ENCODE data around the gene APMAP. TPM values are rescaled to one million over a fixed set of nuclear protein-coding genes. Genes with fewer than 3 reads are reported as not detected.
A peak's percentile ranks its signal among the peaks of the same experiment; 100 is the strongest.
"Not testable (repeated sequence)": the region's sequence is repeated elsewhere in the genome, so short reads cannot be mapped to it uniquely, and the experiment has no call there.

Gene APMAP
- total RNA-seq, 3 donors from 2014 or later (not counting 1 experiment from before 2014, with no cell fraction given): 205 to 212 (median 207) TPM

DNA sequence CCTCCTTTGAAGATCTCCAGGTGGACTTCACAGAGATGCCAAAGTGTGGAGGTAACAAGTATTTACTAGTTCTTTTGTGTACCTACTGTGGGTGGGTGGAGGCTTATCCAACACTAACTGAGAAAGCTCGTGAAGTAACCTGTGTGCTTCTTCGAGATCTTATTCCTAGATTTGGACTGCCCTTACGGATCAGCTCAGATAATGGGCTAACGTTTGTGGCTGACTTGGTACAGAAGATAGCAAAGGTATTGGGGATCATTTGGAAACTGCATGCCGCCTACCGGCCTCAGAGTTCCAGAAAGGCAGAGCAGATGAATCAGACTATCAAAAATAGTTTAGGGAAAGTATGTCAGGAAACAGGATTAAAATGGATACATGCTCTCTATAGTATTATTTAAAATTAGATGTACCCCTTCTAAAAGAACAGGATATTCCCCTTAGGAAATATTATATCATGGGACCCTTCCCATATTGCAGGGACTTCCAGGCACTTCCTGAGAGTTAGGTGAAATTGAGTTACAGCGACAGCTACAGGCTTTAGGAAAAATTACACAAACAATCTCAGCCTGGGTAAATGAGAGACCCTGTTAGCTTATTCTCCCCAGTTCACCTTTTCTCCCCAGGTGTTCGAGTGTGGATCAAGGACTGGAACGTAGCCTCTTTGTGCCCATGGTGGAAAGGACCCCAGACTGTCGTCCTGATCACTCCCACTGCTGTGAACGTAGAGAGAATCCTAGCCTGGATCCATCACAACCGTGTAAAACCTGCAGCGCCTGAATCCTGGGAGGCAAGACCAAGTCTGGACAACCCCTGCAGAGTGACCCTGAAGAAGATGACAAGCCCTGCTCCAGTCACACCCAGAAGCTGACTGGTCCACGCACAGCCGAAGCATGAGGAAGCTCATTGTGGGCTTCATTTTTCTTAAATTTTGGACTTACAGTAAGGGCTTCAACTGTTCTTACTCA, 61.5 kb downstream of the APMAP start:
- H3K4me3 Mint-ChIP-seq: peak overlapping the region; percentile 79

DNA sequence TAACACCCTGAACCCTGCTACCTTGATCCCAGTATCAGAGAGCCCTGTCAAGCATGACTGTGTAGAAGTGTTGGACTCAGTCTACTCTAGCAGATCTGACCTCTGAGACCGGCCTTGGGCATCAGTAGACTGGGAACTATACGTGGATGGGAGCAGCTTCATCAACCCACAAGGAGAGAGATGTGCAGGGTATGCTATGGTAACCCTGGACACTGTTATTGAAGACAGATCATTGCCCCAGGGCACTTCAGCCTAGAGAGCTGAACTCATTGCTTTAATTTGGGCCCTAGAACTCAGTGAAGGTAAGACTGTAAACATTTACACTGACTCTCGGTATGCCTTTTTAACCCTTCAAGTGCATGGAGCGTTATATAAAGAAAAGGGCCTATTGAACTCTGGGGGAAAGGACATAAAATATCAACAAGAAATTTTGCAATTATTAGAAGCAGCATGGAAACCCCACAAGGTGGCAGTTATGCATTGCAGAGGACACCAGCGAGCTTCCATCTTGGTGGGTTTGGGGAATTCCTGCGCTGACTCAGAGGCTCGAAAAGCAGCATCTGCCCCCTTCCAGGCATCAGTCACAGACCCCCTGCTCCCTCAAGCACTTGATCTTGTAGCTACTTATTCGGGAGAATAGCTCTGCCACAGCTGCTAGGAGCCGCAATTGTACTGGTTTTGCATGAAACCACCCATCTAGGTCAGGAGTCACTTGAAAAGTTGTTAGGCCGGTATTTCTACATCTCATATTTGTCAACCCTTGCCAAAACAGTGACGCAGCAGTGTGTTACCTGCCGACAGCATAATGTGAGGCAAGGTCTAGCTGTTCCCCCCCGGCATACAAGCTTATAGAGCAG, 62.5 kb downstream of the APMAP start:
- H3K36me3 Mint-ChIP-seq; H3K9me3 ChIP-seq (ENCODE audit: control insufficient read depth, insufficient read depth, low read length); H3K9me3 Mint-ChIP-seq; H3K4me3 ChIP-seq (ENCODE audit: low read length); H3K27me3 ChIP-seq (ENCODE audit: control insufficient read depth, insufficient read depth, low read length); H3K36me3 ChIP-seq (ENCODE audit: control insufficient read depth, insufficient read depth, low read length); H3K27me3 Mint-ChIP-seq (ENCODE audit: low read depth in 2 of 2): not testable (repeated sequence)
- intact Hi-C loops (cut with micrococcal nuclease): loop anchor here (1.0 to 5.0 kb wide), 3 partner anchors 31 to 127 kb away; partner anchors contain the start of genes ACSS1 and APMAP
- WGBS (ENCODE audit: insufficient coverage): 54% methylated on average over 13 of the region's 13 CpGs
- peak in 2 of 3 donors; percentile 61 to 88 for ATAC-seq
- Histone ChIP-seq H3K4me1 (ENCODE audit: control insufficient read depth, insufficient read depth, low read length) (peaks cover 34% of the 10 kb centered on the region), H3K27ac (ENCODE audit: low read length) (peak overlapping the region; percentile 76)
- peak overlapping the region; percentile 88 to 89 for H3K27ac Mint-ChIP-seq
- H3K4me3 Mint-ChIP-seq: peak overlapping the region; percentile 79
- H3K4me1 Mint-ChIP-seq: peaks cover 36 to 43% of the 10 kb centered on the region in 2 donors
- peak; percentile 49 to 67 for DNase-seq

More for the DNA sequence above, 61.5 kb downstream of the APMAP start:
- H3K4me3 ChIP-seq (ENCODE audit: low read length); H3K9me3 ChIP-seq (ENCODE audit: control insufficient read depth, insufficient read depth, low read length); H3K27me3 Mint-ChIP-seq (ENCODE audit: low read depth in 2 of 2); ATAC-seq; DNase-seq; H3K36me3 Mint-ChIP-seq; H3K27me3 ChIP-seq (ENCODE audit: control insufficient read depth, insufficient read depth, low read length); H3K36me3 ChIP-seq (ENCODE audit: control insufficient read depth, insufficient read depth, low read length); H3K9me3 Mint-ChIP-seq: not testable (repeated sequence)
- TF ChIP-seq, protein P1, sequence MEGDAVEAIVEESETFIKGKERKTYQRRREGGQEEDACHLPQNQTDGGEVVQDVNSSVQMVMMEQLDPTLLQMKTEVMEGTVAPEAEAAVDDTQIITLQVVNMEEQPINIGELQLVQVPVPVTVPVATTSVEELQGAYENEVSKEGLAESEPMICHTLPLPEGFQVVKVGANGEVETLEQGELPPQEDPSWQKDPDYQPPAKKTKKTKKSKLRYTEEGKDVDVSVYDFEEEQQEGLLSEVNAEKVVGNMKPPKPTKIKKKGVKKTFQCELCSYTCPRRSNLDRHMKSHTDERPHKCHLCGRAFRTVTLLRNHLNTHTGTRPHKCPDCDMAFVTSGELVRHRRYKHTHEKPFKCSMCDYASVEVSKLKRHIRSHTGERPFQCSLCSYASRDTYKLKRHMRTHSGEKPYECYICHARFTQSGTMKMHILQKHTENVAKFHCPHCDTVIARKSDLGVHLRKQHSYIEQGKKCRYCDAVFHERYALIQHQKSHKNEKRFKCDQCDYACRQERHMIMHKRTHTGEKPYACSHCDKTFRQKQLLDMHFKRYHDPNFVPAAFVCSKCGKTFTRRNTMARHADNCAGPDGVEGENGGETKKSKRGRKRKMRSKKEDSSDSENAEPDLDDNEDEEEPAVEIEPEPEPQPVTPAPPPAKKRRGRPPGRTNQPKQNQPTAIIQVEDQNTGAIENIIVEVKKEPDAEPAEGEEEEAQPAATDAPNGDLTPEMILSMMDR (IDR thresholded peaks at IDR 0.05): peak; percentile 48
- Mint-ChIP-seq H3K4me1 (peaks cover 36 to 43% of the 10 kb centered on the region in 2 donors), H3K27ac (peak overlapping the region; percentile 88 to 89)
- 71% methylated on average over 15 of the region's 15 CpGs for WGBS (ENCODE audit: insufficient coverage)
- Histone ChIP-seq H3K27ac (ENCODE audit: low read length) (peak overlapping the region; percentile 76), H3K4me1 (ENCODE audit: control insufficient read depth, insufficient read depth, low read length) (peaks cover 34% of the 10 kb centered on the region)
- intact Hi-C loops (cut with micrococcal nuclease): loop anchor here (1.0 to 5.0 kb wide), 4 partner anchors 18 to 126 kb away; partner anchors contain the start of genes ACSS1, APMAP and CST7

DNA sequence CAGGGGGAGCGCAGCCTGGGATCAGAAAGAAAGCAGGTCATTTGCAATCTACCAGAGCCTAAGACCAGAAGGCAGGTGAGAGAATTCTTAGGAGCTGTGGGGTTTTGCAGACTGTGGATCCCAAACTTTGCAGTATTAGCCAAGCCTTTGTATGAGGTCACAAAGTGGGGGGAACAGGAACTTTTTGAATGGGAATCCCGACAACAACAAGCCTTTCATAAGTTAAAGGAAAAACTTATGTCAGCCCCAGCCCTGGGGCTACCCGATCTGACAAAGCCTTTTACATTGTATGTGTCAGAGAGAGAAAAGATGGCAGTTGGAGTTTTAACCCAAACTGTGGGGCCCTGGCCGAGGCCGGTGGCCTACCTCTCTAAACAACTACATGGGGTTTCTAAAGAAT, 63.3 kb downstream of the APMAP start:
- H3K4me1 ChIP-seq (ENCODE audit: control insufficient read depth, insufficient read depth, low read length): peaks cover 34% of the 10 kb centered on the region
- ATAC-seq; H3K9me3 ChIP-seq (ENCODE audit: control insufficient read depth, insufficient read depth, low read length); H3K9me3 Mint-ChIP-seq; intact Hi-C loops (cut with micrococcal nuclease); H3K36me3 ChIP-seq (ENCODE audit: control insufficient read depth, insufficient read depth, low read length); DNase-seq; H3K4me3 ChIP-seq (ENCODE audit: low read length); H3K27me3 ChIP-seq (ENCODE audit: control insufficient read depth, insufficient read depth, low read length); H3K27ac ChIP-seq (ENCODE audit: low read length); H3K4me3 Mint-ChIP-seq; H3K36me3 Mint-ChIP-seq; H3K27me3 Mint-ChIP-seq (ENCODE audit: low read depth in 2 of 2): not testable (repeated sequence)
- Mint-ChIP-seq H3K4me1 (peaks cover 36 to 43% of the 10 kb centered on the region in 2 donors), H3K27ac (peak overlapping the region in 1 of 2 donors; percentile 88)
- 99% methylated on average over 3 of the region's 5 CpGs for WGBS (ENCODE audit: insufficient coverage)

DNA sequence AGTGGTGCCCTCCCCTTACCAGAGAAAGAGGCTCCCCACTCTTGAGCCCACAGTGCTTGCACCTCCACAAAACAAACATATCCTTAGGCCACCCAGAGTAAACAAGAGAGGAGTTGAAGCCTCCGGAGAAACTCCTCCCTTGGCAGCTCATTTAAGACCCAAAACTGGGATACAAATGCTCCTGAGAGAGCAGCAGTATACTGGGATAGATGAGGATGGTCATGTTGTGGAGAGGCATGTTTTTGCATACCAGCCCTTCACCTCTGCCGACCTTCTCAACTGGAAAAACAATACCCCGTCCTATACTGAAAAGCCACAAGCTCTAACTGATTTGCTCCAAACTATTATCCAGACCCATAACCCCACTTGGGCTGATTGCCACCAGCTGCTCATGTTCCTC, 71.8 kb downstream of the APMAP start:
- H3K36me3 ChIP-seq (ENCODE audit: control insufficient read depth, insufficient read depth, low read length); H3K27me3 ChIP-seq (ENCODE audit: control insufficient read depth, insufficient read depth, low read length); H3K9me3 ChIP-seq (ENCODE audit: control insufficient read depth, insufficient read depth, low read length); ATAC-seq; H3K27me3 Mint-ChIP-seq (ENCODE audit: low read depth in 2 of 2); DNase-seq; H3K9me3 Mint-ChIP-seq; H3K4me1 ChIP-seq (ENCODE audit: control insufficient read depth, insufficient read depth, low read length); H3K4me3 ChIP-seq (ENCODE audit: low read length); H3K4me3 Mint-ChIP-seq; H3K36me3 Mint-ChIP-seq; H3K27ac ChIP-seq (ENCODE audit: low read length); intact Hi-C loops (cut with micrococcal nuclease); H3K27ac Mint-ChIP-seq: not testable (repeated sequence)
- peaks cover 11 to 15% of the 10 kb centered on the region in 2 donors for H3K4me1 Mint-ChIP-seq
- WGBS (ENCODE audit: insufficient coverage): 100% methylated on average over 1 of the region's 3 CpGs

DNA sequence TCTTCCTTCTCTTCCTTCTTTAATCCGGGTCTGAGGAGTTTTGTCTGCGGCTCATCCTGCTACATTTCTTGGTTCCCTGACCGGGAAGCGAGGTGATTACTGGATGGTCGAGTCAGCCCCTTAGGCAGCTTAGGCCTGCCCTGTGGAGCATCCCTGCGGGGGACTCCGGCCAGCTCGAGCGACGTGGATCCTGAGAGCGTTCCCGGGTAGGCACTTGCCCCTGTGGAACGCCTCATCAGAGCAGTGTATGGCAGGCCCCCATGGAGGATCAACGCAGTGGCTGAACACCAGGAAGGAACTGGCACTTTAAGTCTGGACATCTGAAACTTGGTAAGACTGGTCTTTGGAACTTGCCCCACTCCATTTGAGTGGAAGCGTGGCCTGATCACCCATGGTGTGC, 72.9 kb downstream of the APMAP start:
- H3K27ac ChIP-seq (ENCODE audit: low read length); H3K4me1 ChIP-seq (ENCODE audit: control insufficient read depth, insufficient read depth, low read length); H3K27me3 ChIP-seq (ENCODE audit: control insufficient read depth, insufficient read depth, low read length); H3K9me3 ChIP-seq (ENCODE audit: control insufficient read depth, insufficient read depth, low read length); H3K4me3 ChIP-seq (ENCODE audit: low read length); ATAC-seq; H3K4me3 Mint-ChIP-seq; H3K36me3 Mint-ChIP-seq; DNase-seq; H3K27me3 Mint-ChIP-seq (ENCODE audit: low read depth in 2 of 2); H3K27ac Mint-ChIP-seq; H3K36me3 ChIP-seq (ENCODE audit: control insufficient read depth, insufficient read depth, low read length); H3K9me3 Mint-ChIP-seq; intact Hi-C loops (cut with micrococcal nuclease): not testable (repeated sequence)
- H3K4me1 Mint-ChIP-seq: peaks cover 11 to 15% of the 10 kb centered on the region in 2 donors
- 95% methylated on average over 15 of the region's 15 CpGs for WGBS (ENCODE audit: insufficient coverage)

Data from natural killer cell (primary cell).